ENCODE data around the gene DCAF12. TPM values are rescaled to one million over a fixed set of nuclear protein-coding genes. Genes with fewer than 3 reads are reported as not detected.

DCAF12 gene
- total and polyA plus RNA-seq, 2 of the 8 experiments (the other 6 are each of a cell fraction or from before 2014, with no cell fraction given): 22.7 to 29.2 TPM

DNA sequence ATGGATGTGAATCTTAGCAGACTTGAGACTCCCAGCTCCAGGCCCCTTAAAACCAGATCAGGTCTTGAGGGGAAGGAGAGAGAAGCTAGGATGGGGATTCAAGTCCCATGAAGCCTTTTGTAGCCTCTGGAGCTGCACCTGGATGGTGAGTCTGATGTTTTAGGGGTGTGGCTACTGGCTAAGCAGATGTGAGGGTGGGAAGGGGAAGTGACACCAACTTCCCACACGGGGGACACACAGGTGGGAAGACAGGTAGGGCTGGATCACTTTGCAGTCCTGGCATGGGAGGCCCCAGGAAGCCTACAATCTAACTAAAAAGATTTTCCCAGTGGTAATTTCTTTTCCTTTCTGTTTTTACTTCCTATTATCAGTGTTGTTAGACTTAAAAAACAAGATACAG lies 39.1 kb downstream of the DCAF12 start (continued):
- no peak for TF ChIP-seq CREB1 (IDR thresholded peaks at IDR 0.05)
- TF ChIP-seq POLR2AphosphoS5 (IDR thresholded peaks at IDR 0.05; ENCODE audit: low read depth, low read length): no peak
- TF ChIP-seq, protein P1, sequence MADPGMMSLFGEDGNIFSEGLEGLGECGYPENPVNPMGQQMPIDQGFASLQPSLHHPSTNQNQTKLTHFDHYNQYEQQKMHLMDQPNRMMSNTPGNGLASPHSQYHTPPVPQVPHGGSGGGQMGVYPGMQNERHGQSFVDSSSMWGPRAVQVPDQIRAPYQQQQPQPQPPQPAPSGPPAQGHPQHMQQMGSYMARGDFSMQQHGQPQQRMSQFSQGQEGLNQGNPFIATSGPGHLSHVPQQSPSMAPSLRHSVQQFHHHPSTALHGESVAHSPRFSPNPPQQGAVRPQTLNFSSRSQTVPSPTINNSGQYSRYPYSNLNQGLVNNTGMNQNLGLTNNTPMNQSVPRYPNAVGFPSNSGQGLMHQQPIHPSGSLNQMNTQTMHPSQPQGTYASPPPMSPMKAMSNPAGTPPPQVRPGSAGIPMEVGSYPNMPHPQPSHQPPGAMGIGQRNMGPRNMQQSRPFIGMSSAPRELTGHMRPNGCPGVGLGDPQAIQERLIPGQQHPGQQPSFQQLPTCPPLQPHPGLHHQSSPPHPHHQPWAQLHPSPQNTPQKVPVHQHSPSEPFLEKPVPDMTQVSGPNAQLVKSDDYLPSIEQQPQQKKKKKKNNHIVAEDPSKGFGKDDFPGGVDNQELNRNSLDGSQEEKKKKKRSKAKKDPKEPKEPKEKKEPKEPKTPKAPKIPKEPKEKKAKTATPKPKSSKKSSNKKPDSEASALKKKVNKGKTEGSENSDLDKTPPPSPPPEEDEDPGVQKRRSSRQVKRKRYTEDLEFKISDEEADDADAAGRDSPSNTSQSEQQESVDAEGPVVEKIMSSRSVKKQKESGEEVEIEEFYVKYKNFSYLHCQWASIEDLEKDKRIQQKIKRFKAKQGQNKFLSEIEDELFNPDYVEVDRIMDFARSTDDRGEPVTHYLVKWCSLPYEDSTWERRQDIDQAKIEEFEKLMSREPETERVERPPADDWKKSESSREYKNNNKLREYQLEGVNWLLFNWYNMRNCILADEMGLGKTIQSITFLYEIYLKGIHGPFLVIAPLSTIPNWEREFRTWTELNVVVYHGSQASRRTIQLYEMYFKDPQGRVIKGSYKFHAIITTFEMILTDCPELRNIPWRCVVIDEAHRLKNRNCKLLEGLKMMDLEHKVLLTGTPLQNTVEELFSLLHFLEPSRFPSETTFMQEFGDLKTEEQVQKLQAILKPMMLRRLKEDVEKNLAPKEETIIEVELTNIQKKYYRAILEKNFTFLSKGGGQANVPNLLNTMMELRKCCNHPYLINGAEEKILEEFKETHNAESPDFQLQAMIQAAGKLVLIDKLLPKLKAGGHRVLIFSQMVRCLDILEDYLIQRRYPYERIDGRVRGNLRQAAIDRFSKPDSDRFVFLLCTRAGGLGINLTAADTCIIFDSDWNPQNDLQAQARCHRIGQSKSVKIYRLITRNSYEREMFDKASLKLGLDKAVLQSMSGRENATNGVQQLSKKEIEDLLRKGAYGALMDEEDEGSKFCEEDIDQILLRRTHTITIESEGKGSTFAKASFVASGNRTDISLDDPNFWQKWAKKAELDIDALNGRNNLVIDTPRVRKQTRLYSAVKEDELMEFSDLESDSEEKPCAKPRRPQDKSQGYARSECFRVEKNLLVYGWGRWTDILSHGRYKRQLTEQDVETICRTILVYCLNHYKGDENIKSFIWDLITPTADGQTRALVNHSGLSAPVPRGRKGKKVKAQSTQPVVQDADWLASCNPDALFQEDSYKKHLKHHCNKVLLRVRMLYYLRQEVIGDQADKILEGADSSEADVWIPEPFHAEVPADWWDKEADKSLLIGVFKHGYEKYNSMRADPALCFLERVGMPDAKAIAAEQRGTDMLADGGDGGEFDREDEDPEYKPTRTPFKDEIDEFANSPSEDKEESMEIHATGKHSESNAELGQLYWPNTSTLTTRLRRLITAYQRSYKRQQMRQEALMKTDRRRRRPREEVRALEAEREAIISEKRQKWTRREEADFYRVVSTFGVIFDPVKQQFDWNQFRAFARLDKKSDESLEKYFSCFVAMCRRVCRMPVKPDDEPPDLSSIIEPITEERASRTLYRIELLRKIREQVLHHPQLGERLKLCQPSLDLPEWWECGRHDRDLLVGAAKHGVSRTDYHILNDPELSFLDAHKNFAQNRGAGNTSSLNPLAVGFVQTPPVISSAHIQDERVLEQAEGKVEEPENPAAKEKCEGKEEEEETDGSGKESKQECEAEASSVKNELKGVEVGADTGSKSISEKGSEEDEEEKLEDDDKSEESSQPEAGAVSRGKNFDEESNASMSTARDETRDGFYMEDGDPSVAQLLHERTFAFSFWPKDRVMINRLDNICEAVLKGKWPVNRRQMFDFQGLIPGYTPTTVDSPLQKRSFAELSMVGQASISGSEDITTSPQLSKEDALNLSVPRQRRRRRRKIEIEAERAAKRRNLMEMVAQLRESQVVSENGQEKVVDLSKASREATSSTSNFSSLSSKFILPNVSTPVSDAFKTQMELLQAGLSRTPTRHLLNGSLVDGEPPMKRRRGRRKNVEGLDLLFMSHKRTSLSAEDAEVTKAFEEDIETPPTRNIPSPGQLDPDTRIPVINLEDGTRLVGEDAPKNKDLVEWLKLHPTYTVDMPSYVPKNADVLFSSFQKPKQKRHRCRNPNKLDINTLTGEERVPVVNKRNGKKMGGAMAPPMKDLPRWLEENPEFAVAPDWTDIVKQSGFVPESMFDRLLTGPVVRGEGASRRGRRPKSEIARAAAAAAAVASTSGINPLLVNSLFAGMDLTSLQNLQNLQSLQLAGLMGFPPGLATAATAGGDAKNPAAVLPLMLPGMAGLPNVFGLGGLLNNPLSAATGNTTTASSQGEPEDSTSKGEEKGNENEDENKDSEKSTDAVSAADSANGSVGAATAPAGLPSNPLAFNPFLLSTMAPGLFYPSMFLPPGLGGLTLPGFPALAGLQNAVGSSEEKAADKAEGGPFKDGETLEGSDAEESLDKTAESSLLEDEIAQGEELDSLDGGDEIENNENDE (IDR thresholded peaks at IDR 0.05; ENCODE audit: insufficient replicate concordance, low read length): no peak
- no peak for TF ChIP-seq RFX5 (IDR thresholded peaks at IDR 0.05; ENCODE audit: borderline replicate concordance, low read depth, low read length)
- TF ChIP-seq RXRA (IDR thresholded peaks at IDR 0.05; ENCODE audit: insufficient read depth, low read depth, low read length): no peak
- no peak for TF ChIP-seq HDAC2 (IDR thresholded peaks at IDR 0.05; ENCODE audit: borderline replicate concordance in 1 of 2, low read depth in 2 of 2, low read length in 2 of 2)
